ENCODE measurements around the gene ARHGEF7.

ARHGEF7 gene

DNA sequence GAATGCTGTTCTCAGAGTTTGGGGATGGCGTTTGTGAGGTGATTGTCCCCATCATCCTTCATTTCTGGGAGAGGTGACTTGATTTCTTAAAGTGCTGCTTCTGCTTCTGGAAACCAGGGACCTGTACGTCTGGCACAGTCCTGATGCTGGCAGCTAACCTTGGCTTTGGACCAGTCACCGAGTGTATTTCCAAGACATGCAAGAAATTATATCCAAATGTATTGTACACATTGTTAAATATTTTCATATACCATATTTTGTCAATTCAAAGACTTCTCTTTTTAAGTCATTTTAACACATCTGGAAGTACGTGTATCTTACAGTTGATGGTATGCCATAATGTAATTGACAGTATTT, 97.4 kb downstream of the ARHGEF7 start:
- no peaks in the 10 kb centered on the region for H3K36me3 ChIP-seq (ENCODE audit: control insufficient read depth, insufficient read depth, low read length)
- H4K5ac ChIP-seq (ENCODE audit: low read length), result no peak overlapping the region
- no peak overlapping the region for H2BK120ac ChIP-seq (ENCODE audit: low read depth, low read length)
- DNase-seq, result no peak
- no peak overlapping the region for H3K4ac ChIP-seq (ENCODE audit: low read depth, low read length)
- H3K79me2 ChIP-seq (ENCODE audit: control insufficient read depth, insufficient read depth, low read length), result peaks cover 37% of the 10 kb centered on the region
- H3K4me1 ChIP-seq (ENCODE audit: control insufficient read depth, low read depth, low read length), result peaks cover 12% of the 10 kb centered on the region
- no peak overlapping the region for H3K9ac ChIP-seq (ENCODE audit: low read length)
- peaks cover 33% of the 10 kb centered on the region for H3K79me1 ChIP-seq (ENCODE audit: low read length)
- no peak overlapping the region for H4K8ac ChIP-seq (ENCODE audit: low read depth, low read length)
- WGBS (ENCODE audit: extremely low coverage, insufficient coverage, low lambda C conversion rate), result no CpG with 5 or more reads among the region's 4 CpGs
- no peak overlapping the region for H2BK15ac ChIP-seq (replicated peaks; ENCODE audit: low read depth)
- no peak overlapping the region for H3K56ac ChIP-seq (ENCODE audit: low read length)
- H3K4me3 ChIP-seq (ENCODE audit: low read length), result no peak overlapping the region
- H3K27me3 ChIP-seq (ENCODE audit: insufficient read depth, low read length, poor library complexity), result no peaks in the 10 kb centered on the region
- H2BK5ac ChIP-seq (ENCODE audit: low read length), result no peak overlapping the region
- no peak overlapping the region for H3K4me2 ChIP-seq (ENCODE audit: low read length)
- no peak overlapping the region for H2AK5ac ChIP-seq (ENCODE audit: low read length)
- H3K18ac ChIP-seq (ENCODE audit: low read length), result no peak overlapping the region
- no peak overlapping the region for H3K23ac ChIP-seq (ENCODE audit: low read length)
- no peak overlapping the region for H3K27ac ChIP-seq (ENCODE audit: low read depth, low read length)

DNA sequence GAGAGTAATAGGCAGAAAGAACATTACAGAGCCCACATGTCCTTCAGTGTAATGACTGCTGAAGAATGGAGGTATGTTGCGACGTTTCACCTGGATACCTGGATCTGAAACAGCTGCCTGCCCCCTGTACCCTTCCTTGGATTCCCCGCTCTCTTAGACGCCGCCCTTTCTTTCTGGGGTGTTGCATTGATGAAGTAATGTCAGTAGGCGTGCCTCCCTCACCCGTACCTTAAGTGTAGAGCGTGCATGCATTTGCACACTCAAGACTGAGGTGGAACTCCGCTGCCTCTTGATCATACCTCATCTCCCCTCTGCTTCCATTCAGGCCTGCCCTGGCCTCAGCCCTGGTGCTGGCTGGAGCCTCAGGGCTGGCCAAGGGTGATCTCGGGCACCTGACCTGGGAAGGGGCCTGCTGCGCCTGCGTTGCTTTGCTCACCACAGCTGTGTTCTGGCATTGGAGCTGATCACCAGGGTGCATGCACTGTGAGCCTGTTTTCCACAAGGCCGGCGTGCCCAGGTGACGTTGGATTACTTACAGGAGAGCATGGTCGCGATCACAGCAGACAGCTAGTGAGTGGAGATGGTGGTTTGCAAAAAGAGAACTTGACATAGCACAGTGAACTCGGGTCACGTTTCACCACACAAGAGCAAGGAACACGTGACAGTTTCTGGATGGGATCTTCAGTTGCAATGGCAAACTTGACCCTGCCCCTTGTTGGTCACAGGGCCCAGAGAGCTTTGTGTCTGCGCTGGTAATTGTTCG, 99.0 kb downstream of the ARHGEF7 start:
- no peak overlapping the region for H2AK5ac ChIP-seq (ENCODE audit: low read length)
- peak overlapping the region; percentile 74 for H3K23ac ChIP-seq (ENCODE audit: low read length)
- no peak for DNase-seq
- peaks cover 26% of the 10 kb centered on the region for H3K79me1 ChIP-seq (ENCODE audit: low read length)
- peaks cover 30% of the 10 kb centered on the region for H3K79me2 ChIP-seq (ENCODE audit: control insufficient read depth, insufficient read depth, low read length)
- H2BK120ac ChIP-seq (ENCODE audit: low read depth, low read length), result no peak overlapping the region
- no peak overlapping the region for H3K4me2 ChIP-seq (ENCODE audit: low read length)
- no peak overlapping the region for H2BK15ac ChIP-seq (replicated peaks; ENCODE audit: low read depth)
- H4K5ac ChIP-seq (ENCODE audit: low read length), result no peak overlapping the region
- peak overlapping the region; percentile 66 for H3K56ac ChIP-seq (ENCODE audit: low read length)
- no peaks in the 10 kb centered on the region for H3K36me3 ChIP-seq (ENCODE audit: control insufficient read depth, insufficient read depth, low read length)
- H3K27ac ChIP-seq (ENCODE audit: low read depth, low read length), result no peak overlapping the region
- no peak overlapping the region for H3K18ac ChIP-seq (ENCODE audit: low read length)
- no CpG with 5 or more reads among the region's 22 CpGs for WGBS (ENCODE audit: extremely low coverage, insufficient coverage, low lambda C conversion rate)
- no peak overlapping the region for H4K8ac ChIP-seq (ENCODE audit: low read depth, low read length)
- H3K9ac ChIP-seq (ENCODE audit: low read length), result no peak overlapping the region
- H2BK5ac ChIP-seq (ENCODE audit: low read length), result no peak overlapping the region
- H3K27me3 ChIP-seq (ENCODE audit: insufficient read depth, low read length, poor library complexity), result no peaks in the 10 kb centered on the region
- no peak overlapping the region for H3K4ac ChIP-seq (ENCODE audit: low read depth, low read length)
- no peak overlapping the region for H3K4me3 ChIP-seq (ENCODE audit: low read length)
- H3K4me1 ChIP-seq (ENCODE audit: control insufficient read depth, low read depth, low read length), result peaks cover 12% of the 10 kb centered on the region

DNA sequence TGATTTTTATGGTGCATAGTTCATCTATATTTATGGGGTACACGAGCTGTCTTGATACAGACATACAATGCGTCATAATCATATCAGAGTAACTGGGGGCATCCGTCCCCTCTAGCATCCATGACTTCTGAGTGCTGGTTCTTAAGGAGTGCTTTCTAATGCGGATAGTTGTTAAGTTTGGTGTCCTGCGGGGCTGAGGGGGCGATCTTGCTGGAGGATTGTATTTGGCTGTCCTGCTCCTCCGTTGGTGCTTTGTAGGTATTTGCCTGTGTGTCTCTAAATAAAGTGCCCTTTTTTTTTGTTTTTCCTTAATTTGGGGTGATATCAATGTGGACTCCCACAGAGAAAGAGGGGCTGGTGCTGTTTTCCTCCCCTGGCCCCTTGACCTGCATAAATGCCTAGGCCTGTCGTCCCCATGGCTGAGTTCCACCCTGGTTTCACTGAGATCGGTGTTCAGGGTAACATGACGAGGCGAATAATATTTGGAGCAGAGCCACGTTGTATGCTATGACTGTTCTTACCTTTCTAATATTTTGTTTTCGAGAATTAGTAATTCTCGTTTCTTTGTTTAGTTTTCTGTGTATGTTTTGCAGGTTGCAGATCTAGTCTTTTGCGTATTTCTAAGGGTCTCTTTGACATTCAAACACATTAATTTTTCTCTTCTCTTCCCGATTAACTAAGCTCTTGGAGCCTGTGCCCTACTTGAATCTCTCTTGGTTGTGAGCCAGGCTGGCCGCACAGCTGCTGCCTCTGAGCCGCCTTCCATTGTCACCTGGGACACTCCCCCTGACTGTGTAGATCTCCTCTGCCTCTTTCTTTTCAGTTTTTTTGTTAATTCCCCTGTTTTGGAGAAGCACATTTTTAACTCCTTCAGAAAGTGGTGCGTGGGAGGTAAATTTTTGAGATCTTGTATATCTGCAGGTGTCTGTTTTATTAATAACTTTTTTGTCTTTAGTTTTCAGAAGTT, 100.3 kb downstream of the ARHGEF7 start:
- Histone ChIP-seq H4K5ac (ENCODE audit: low read length) (no peak overlapping the region), H2BK15ac (replicated peaks; ENCODE audit: low read depth) (no peak overlapping the region), H3K4me2 (ENCODE audit: low read length) (no peak overlapping the region), H3K79me2 (ENCODE audit: control insufficient read depth, insufficient read depth, low read length) (peaks cover 31% of the 10 kb centered on the region), H2AK5ac (ENCODE audit: low read length) (no peak overlapping the region), H3K27ac (ENCODE audit: low read depth, low read length) (no peak overlapping the region), H4K8ac (ENCODE audit: low read depth, low read length) (no peak overlapping the region), H2BK120ac (ENCODE audit: low read depth, low read length) (no peak overlapping the region), H3K36me3 (ENCODE audit: control insufficient read depth, insufficient read depth, low read length) (no peaks in the 10 kb centered on the region), H3K23ac (ENCODE audit: low read length) (no peak overlapping the region), H3K9ac (ENCODE audit: low read length) (no peak overlapping the region), H3K79me1 (ENCODE audit: low read length) (peaks cover 25% of the 10 kb centered on the region), H3K27me3 (ENCODE audit: insufficient read depth, low read length, poor library complexity) (no peaks in the 10 kb centered on the region), H2BK5ac (ENCODE audit: low read length) (no peak overlapping the region), H3K4me3 (ENCODE audit: low read length) (no peak overlapping the region), H3K56ac (ENCODE audit: low read length) (peak overlapping the region; percentile 40), H3K4me1 (ENCODE audit: control insufficient read depth, low read depth, low read length) (peaks cover 12% of the 10 kb centered on the region), H3K18ac (ENCODE audit: low read length) (peak overlapping the region; percentile 46), H3K4ac (ENCODE audit: low read depth, low read length) (no peak overlapping the region)
- WGBS (ENCODE audit: extremely low coverage, insufficient coverage, low lambda C conversion rate), result no CpG with 5 or more reads among the region's 19 CpGs
- DNase-seq, result peak; percentile 48

DNA sequence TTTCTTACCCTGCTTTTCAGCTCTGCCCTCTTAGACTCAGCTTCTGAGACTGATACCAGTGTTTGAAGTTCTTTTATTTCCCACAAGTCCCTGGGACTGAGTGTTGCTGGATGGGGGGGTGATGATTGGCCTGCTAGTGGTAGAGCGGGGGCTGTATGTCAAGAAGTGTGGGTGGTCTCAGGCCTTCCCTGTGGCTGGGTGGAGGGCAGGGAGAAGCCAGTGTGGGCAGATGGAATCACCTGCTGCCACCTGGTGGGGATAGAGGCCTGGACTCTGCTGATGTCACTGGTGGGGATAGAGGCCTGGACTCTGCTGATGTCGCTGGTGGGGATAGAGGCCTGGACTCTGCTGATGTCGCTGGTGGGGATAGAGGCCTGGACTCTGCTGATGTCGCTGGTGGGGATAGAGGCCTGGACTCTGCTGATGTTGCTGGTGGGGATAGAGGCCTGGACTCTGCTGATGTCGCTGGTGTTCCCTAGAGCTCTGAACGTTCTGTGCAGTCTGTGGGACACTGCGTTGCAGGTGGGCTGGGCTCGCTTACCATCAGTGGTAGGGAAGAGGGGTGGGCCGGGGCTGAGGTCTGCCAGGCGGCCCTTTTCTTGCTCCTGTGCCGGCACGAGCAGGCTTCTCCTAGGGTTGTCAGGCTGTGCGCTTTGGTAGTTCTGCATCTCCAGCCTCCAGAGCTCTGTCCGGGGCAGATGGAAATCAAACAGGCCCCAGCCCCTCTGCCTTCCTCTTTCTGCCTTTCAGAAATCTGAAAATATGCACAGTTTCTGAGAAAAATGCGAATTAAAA, 101.3 kb downstream of the ARHGEF7 start:
- H3K23ac ChIP-seq (ENCODE audit: low read length), result no peak overlapping the region
- no peak overlapping the region for H2BK15ac ChIP-seq (replicated peaks; ENCODE audit: low read depth)
- 100% methylated on average over 1 of the region's 15 CpGs for WGBS (ENCODE audit: extremely low coverage, insufficient coverage, low lambda C conversion rate)
- H3K4me2 ChIP-seq (ENCODE audit: low read length), result no peak overlapping the region
- H4K8ac ChIP-seq (ENCODE audit: low read depth, low read length), result no peak overlapping the region
- H3K4me3 ChIP-seq (ENCODE audit: low read length), result no peak overlapping the region
- H3K36me3 ChIP-seq (ENCODE audit: control insufficient read depth, insufficient read depth, low read length), result no peaks in the 10 kb centered on the region
- H2AK5ac ChIP-seq (ENCODE audit: low read length), result no peak overlapping the region
- H3K56ac ChIP-seq (ENCODE audit: low read length), result peak overlapping the region; percentile 44
- H3K18ac ChIP-seq (ENCODE audit: low read length), result no peak overlapping the region
- peaks cover 25% of the 10 kb centered on the region for H3K79me1 ChIP-seq (ENCODE audit: low read length)
- peaks cover 31% of the 10 kb centered on the region for H3K79me2 ChIP-seq (ENCODE audit: control insufficient read depth, insufficient read depth, low read length)
- H2BK120ac ChIP-seq (ENCODE audit: low read depth, low read length), result no peak overlapping the region
- no peak overlapping the region for H3K27ac ChIP-seq (ENCODE audit: low read depth, low read length)
- H3K4ac ChIP-seq (ENCODE audit: low read depth, low read length), result no peak overlapping the region
- H3K27me3 ChIP-seq (ENCODE audit: insufficient read depth, low read length, poor library complexity), result no peaks in the 10 kb centered on the region
- DNase-seq, result peak; percentile 73
- peaks cover 10% of the 10 kb centered on the region for H3K4me1 ChIP-seq (ENCODE audit: control insufficient read depth, low read depth, low read length)
- H4K5ac ChIP-seq (ENCODE audit: low read length), result no peak overlapping the region
- H2BK5ac ChIP-seq (ENCODE audit: low read length), result no peak overlapping the region
- H3K9ac ChIP-seq (ENCODE audit: low read length), result no peak overlapping the region

DNA sequence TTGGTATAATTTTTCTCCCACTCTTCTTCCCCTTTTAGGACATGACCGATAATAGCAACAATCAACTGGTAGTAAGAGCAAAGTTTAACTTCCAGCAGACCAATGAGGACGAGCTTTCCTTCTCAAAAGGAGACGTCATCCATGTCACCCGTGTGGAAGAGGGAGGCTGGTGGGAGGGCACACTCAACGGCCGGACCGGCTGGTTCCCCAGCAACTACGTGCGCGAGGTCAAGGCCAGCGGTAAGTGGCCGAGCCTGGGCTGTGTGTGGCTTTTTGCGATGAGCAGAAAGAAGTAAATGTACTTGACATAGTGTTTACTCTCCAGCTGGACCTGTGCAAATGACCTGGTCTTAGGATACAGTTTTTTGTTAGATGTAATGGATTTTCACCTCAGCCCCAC, 102.5 kb downstream of the ARHGEF7 start:
- Histone ChIP-seq H3K4ac (ENCODE audit: low read depth, low read length) (no peak overlapping the region), H3K18ac (ENCODE audit: low read length) (no peak overlapping the region), H4K5ac (ENCODE audit: low read length) (no peak overlapping the region), H3K56ac (ENCODE audit: low read length) (no peak overlapping the region), H3K4me1 (ENCODE audit: control insufficient read depth, low read depth, low read length) (peaks cover 3% of the 10 kb centered on the region), H2BK5ac (ENCODE audit: low read length) (no peak overlapping the region), H3K9ac (ENCODE audit: low read length) (no peak overlapping the region), H3K36me3 (ENCODE audit: control insufficient read depth, insufficient read depth, low read length) (no peaks in the 10 kb centered on the region), H3K27ac (ENCODE audit: low read depth, low read length) (no peak overlapping the region), H2BK120ac (ENCODE audit: low read depth, low read length) (no peak overlapping the region), H2BK15ac (replicated peaks; ENCODE audit: low read depth) (no peak overlapping the region), H3K23ac (ENCODE audit: low read length) (no peak overlapping the region), H3K27me3 (ENCODE audit: insufficient read depth, low read length, poor library complexity) (no peaks in the 10 kb centered on the region), H3K79me2 (ENCODE audit: control insufficient read depth, insufficient read depth, low read length) (peaks cover 31% of the 10 kb centered on the region), H3K4me2 (ENCODE audit: low read length) (no peak overlapping the region), H2AK5ac (ENCODE audit: low read length) (no peak overlapping the region), H3K4me3 (ENCODE audit: low read length) (no peak overlapping the region), H4K8ac (ENCODE audit: low read depth, low read length) (no peak overlapping the region), H3K79me1 (ENCODE audit: low read length) (peaks cover 21% of the 10 kb centered on the region)
- no peak for DNase-seq
- no CpG with 5 or more reads among the region's 13 CpGs for WGBS (ENCODE audit: extremely low coverage, insufficient coverage, low lambda C conversion rate)

Measured in mesendoderm (in vitro differentiated cells).